HepG2 (cell line): ENCODE data around the gene NDEL1. TPM values are rescaled to one million over a fixed set of nuclear protein-coding genes. Genes with fewer than 3 reads are reported as not detected.
A peak's percentile ranks its signal among the peaks of the same experiment; 100 is the strongest.

Experiments
- ATF2 ChIP-seq: sonication (generic); formaldehyde crosslinking; IDR thresholded peaks from 2 replicates; pipeline ENCODE4 v1.4.0; 2020; ENCODE audit warnings: missing genetic modification reagents
- FOXK1 ChIP-seq: sonication (generic); formaldehyde crosslinking; IDR thresholded peaks from 2 replicates; pipeline ENCODE4 v1.4.0; 2020; ENCODE audit warnings: low read depth, missing genetic modification reagents, borderline replicate concordance
- FOXP1 ChIP-seq, 2 experiments: fragments of 450-650 bp in 1 of 2; IDR thresholded peaks; 2 replicates each; pipeline ENCODE4 v1.6.1; 2017 to 2018; ENCODE audit warnings: antibody characterized with exemption in 1 of 2
- HDAC2 ChIP-seq: sonication (generic); formaldehyde crosslinking; IDR thresholded peaks from 2 replicates; pipeline ENCODE4 v1.4.0; 2020; ENCODE audit warnings: missing genetic modification reagents
- HNF1A ChIP-seq, 2 experiments: sonication (generic) in 1 of 2; formaldehyde crosslinking in 1 of 2; IDR thresholded peaks; 2 replicates each; pipeline versions ENCODE4 v1.4.0 to v1.6.1; 2016 to 2020; ENCODE audit warnings: borderline replicate concordance in 1 of 2, low read depth in 1 of 2, mild to moderate bottlenecking in 1 of 2, missing genetic modification reagents in 1 of 2
- MYC ChIP-seq: sonication (generic); formaldehyde crosslinking; IDR thresholded peaks from 2 replicates; pipeline ENCODE4 v1.9.0; 2021; ENCODE audit warnings: missing genetic modification reagents, borderline replicate concordance
- NFIB ChIP-seq: sonication (generic); formaldehyde crosslinking; IDR thresholded peaks from 2 replicates; pipeline ENCODE4 v1.9.0; 2021; ENCODE audit warnings: missing genetic modification reagents, mild to moderate bottlenecking, borderline replicate concordance
- REPIN1 ChIP-seq: sonication (generic); formaldehyde crosslinking; IDR thresholded peaks from 2 replicates; pipeline ENCODE4 v1.8.0; 2022; ENCODE audit warnings: missing genetic modification reagents, low read depth, mild to moderate bottlenecking, borderline replicate concordance
- RFXANK ChIP-seq: IDR thresholded peaks from 2 replicates; pipeline ENCODE4 v1.6.1; 2016
- SIN3B ChIP-seq: fragments of 150-350 bp; IDR thresholded peaks from 2 replicates; pipeline ENCODE4 v1.6.1; 2014; ENCODE audit warnings: low read length
- ZBTB21 ChIP-seq: sonication (generic); formaldehyde crosslinking; IDR thresholded peaks from 2 replicates; pipeline ENCODE4 v1.4.0; 2020; ENCODE audit warnings: missing genetic modification reagents
- ZFP36L2 ChIP-seq: sonication (generic); formaldehyde crosslinking; IDR thresholded peaks from 2 replicates; pipeline ENCODE4 v1.4.0; 2020; ENCODE audit warnings: missing genetic modification reagents
- ZMYM2 ChIP-seq: sonication (generic); formaldehyde crosslinking; IDR thresholded peaks from 2 replicates; pipeline ENCODE4 v1.8.0; 2022; ENCODE audit warnings: mild to moderate bottlenecking, missing genetic modification reagents
- ZNF280D ChIP-seq: sonication (generic); formaldehyde crosslinking; IDR thresholded peaks from 2 replicates; pipeline ENCODE4 v1.5.1; 2020; ENCODE audit warnings: mild to moderate bottlenecking, missing genetic modification reagents
- ZNF382 ChIP-seq: sonication (generic); formaldehyde crosslinking; IDR thresholded peaks from 2 replicates; pipeline ENCODE4 v1.5.0; 2020; ENCODE audit warnings: missing genetic modification reagents, mild to moderate bottlenecking, borderline replicate concordance
- ZNF414 ChIP-seq: sonication (generic); formaldehyde crosslinking; IDR thresholded peaks from 2 replicates; pipeline ENCODE4 v1.5.0; 2020; ENCODE audit warnings: missing genetic modification reagents
- ZNF552 ChIP-seq: sonication (generic); formaldehyde crosslinking; IDR thresholded peaks from 2 replicates; pipeline ENCODE4 v1.9.0; 2022; ENCODE audit warnings: missing genetic modification reagents, mild to moderate bottlenecking, borderline replicate concordance
- ZNF562 ChIP-seq: sonication (generic); formaldehyde crosslinking; IDR thresholded peaks from 2 replicates; pipeline ENCODE4 v1.8.0; 2022; ENCODE audit warnings: missing genetic modification reagents, borderline replicate concordance
- ZNF780A ChIP-seq: sonication (generic); formaldehyde crosslinking; IDR thresholded peaks from 2 replicates; pipeline ENCODE4 v1.8.0; 2022; ENCODE audit warnings: mild to moderate bottlenecking, missing genetic modification reagents, moderate library complexity
- polyA plus RNA-seq, 8 experiments: library from polyadenylated mRNA; depleted of rRNA in 3 of 8; stranded (reverse) in 7 of 8; unstranded in 1 of 8; fragments of >200 nt; fragmentation: Illumina TruSeq in 4 of 8; extraction: Trizol in 4 of 8; gene quantifications; 2 replicates each; pipeline versions ENCODE4 v1.2.1 to v1.2.3, GENCODE V29; 2011 to 2016; ENCODE audit warnings: low read depth in 4 of 8, missing spikeins in 1 of 8, mixed read lengths in 1 of 8; ENCODE audit not compliant: insufficient read depth in 1 of 8
- total RNA-seq, 5 experiments: library from RNA; depleted of rRNA; stranded (reverse); fragments of >200 nt; fragmentation: Illumina TruSeq; extraction: Trizol; gene quantifications; 2 replicates each; pipeline ENCODE4 v1.2.3, GENCODE V29; 2016; ENCODE audit warnings: low read depth in 1 of 5

Gene NDEL1
- total and polyA plus RNA-seq, 2 of the 13 experiments (the other 11 are each of a cell fraction or from before 2014, with no cell fraction given), result 59.8 to 153 TPM

GRCh38 chr17:8420041-8420934 is 15.4 kb upstream of the NDEL1 start (continued):
- TF ChIP-seq ZNF562 (CRISPR knock-in tag), result no peak
- TF ChIP-seq ZNF414 (CRISPR knock-in tag), result peak; percentile 79; the same call in 1 of the 2 replicates
- TF ChIP-seq ZNF552 (CRISPR knock-in tag), result no peak
- peak; percentile 87; the same call in 1 of the 2 replicates for TF ChIP-seq REPIN1
- TF ChIP-seq FOXP1 (IDR thresholded peaks at IDR 0.05), result peak; percentile 69; the same call in 1 of the 2 replicates
- peak; percentile 96 for TF ChIP-seq FOXP1 (CRISPR knock-in tag; IDR thresholded peaks at IDR 0.05)
- no peak for TF ChIP-seq ZNF382 (CRISPR knock-in tag)
- TF ChIP-seq ZNF780A, result 0 out of 2 replicates have a peak, but pooled peaks have one; percentile 33
- TF ChIP-seq FOXK1 (CRISPR knock-in tag), result peak; percentile 100
- TF ChIP-seq NFIB (CRISPR knock-in tag), result no peak
- TF ChIP-seq MYC, result no peak
- TF ChIP-seq RFXANK, result peak; percentile 87; the same call in 1 of the 2 replicates
- peak; percentile 98 for TF ChIP-seq HDAC2 (CRISPR knock-in tag)
- TF ChIP-seq ZNF280D (CRISPR knock-in tag), result peak; percentile 87
- TF ChIP-seq HNF1A (IDR thresholded peaks at IDR 0.05; ENCODE audit: low read depth), result peak; percentile 56; the same call in 1 of the 2 replicates
- TF ChIP-seq HNF1A (CRISPR knock-in tag; IDR thresholded peaks at IDR 0.05; ENCODE audit: borderline replicate concordance), result peak; percentile 87; the same call in 1 of the 2 replicates
- TF ChIP-seq ZBTB21, result peak; percentile 57; the same call in 1 of the 2 replicates
- TF ChIP-seq ZFP36L2 (CRISPR knock-in tag), result peak; percentile 87; the same call in 1 of the 2 replicates
- TF ChIP-seq SIN3B, result no peak
- peak; percentile 99 for TF ChIP-seq ATF2
- TF ChIP-seq ZMYM2 (CRISPR knock-in tag), result peak; percentile 88
